ENCODE results near the gene RGS11. TPM values are rescaled to one million over a fixed set of nuclear protein-coding genes. Genes with fewer than 3 reads are reported as not detected.

The RGS11 gene
- 2.7 and 4.6 TPM in 2 replicates for total RNA-seq

DNA sequence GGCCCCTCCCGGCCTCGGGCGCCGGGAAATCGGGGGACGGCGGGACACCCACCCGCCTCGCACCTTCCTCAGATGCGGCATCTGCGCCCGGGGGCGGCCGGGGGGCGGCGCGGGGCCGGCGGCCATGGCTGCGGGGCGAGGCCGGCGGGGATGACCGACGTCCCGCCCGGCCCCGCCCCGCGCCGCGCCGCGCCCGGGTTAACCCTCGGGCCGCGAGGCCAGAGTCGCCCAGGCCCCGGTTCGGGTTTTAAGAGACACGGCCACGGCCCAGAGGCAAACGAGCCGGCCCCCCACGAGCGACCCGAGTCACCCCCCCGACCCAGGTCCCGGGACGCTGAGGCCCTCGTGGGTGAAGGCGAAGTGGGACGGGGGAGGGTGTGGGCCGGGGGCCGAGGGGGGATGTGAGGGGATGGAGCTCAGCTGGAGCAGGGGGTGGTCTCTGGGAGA is at the start of gene RGS11:
TSS of gene RGS11 (minus strand) at position 159 of the 447 bp plus-strand sequence. CDS start at position 126, 33 bp downstream.
- DNase-seq (ENCODE audit: low read depth, low spot score): no peak

GRCh38 chr16:324451-325334 is 48.9 kb upstream of the RGS11 start:
- DNase-seq (ENCODE audit: low read depth, low spot score): no peak

DNA sequence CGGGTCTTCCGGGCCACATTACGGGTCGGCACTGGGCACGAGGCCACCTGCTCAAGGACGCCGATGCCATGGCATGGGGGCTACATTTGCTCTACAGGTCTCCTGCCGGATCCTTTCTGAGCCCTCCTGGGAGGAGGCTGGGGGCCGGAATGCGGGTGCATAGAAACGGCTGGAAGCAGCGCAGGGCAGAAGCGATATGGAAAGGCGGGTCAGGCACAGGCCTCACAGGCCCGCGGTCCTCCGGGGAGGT is 48.4 kb upstream of the RGS11 start:
- DNase-seq (ENCODE audit: low read depth, low spot score): no peak

DNA sequence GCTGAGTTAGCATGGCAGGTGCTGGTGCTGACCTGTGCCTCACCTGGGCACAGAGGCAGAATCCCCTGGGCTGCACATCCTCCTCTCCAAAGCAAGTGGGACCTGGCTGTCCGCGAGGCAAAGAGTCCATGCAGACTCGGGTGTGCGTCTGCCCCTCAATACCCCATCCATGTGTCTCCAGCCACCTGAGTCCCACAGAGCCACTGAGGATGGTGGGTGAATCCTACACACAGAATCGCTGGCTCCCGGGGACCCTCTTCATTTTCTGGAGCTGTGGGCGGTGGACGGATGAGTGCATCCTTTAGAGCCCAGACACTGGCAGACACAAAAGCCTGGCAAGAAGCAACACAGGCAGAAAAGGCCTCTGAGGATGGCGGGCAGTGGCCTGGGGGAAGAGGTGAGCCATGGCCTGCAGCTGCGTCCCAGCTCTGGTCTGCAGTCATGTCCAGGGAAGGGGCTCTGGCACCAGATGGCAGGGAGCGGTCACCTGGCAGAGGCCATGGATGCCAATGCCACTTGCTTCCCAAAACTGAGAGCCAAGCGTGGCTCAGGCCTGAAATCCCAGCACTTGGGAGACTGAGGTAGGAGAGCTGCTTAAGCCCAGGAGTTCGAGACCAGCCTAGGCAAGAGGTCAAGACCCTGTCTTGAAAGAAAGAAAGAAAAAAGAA is 46.9 kb upstream of the RGS11 start:
- no peak for DNase-seq (ENCODE audit: low read depth, low spot score)

GRCh38 chr16:321532-321931 is 45.8 kb upstream of the RGS11 start:
- DNase-seq (ENCODE audit: low read depth, low spot score): no peak

GRCh38 chr16:320206-320605 is 44.5 kb upstream of the RGS11 start:
- no peak for DNase-seq (ENCODE audit: low read depth, low spot score)

DNA sequence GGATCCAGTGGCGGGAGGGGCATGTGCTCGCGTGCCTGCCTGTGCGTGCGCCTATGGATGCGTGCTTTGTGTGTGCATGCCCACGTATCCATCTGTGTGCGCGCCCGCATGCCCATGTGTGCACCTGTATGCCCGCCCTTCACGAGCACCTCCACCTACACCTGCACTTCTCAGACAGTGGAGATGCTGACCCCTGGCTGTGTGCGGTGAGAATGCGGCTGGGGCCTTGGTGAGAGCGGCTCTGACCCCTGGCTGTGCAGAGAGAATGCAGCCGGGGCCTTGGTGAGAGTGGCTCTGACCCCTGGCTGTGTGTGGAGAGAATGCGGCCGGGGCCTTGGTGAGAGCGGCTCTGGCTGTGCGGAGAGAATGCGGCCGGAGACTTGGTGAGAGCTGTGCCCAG is 42.9 kb upstream of the RGS11 start:
- DNase-seq (ENCODE audit: low read depth, low spot score): no peak

DNA sequence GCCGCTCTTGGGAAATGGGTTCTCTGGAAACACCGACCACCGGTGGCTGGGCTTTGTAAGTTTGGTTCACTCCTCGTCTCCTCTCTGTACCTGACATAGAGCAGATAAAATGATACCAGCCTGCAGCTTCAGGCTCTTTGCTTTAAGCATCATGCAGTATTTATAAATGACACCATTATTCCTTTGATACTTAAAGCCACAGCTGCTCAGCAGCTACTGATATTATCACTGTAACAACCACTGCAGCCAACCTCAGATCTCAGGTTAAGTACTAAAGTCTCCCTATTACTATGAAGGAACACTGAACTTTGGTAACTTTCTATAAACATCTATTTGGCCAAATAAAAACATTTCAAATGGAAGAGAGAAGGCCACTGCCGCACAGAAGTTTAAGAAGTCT is 41.8 kb upstream of the RGS11 start:
- DNase-seq (ENCODE audit: low read depth, low spot score): no peak

GRCh38 chr16:316741-317464 is 41.2 kb upstream of the RGS11 start:
- no peak for DNase-seq (ENCODE audit: low read depth, low spot score)

DNA sequence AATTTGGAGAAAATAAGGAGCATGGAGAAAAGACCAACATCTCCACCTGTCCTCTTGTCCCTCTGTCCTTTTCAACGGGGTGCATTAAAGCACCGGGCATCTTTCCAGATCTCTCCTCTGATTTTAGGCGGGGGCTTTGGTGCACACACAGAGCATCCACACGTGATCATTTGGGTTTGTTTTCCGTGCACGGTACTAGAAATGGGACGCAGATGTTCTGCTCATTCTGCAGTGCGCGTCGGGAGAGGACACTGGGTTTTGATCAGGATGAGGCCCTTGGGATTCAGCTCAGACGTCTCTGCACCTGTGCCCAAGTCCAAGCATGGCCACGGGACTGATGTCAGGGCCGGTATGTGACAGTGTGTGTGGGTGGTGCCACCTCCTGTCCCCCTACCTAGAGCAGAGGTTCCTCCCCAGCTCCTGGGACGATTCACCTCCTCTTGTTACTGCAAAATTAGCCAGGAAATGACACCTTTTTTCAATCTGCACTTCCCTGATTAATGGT is 39.1 kb upstream of the RGS11 start:
- DNase-seq (ENCODE audit: low read depth, low spot score): no peak

DNA sequence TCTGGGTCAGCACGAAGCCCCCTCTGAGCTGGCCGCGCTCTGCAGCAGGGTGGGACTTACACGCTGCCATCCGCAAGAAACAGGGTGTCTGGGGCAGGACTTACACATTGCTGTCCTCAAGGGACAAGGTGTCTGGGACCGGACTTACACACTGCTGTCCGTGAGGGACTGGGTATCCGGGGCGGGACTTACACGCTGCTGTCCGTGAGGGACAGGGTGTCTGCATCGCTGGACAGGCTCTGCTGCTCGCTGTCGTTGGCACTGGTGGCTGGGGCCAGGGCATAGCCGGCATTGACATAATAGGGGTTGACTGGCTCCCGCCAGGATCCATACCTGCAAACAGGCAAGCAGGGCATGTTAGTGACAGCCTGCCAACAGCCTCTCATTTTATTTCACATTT is 38.6 kb upstream of the RGS11 start:
- DNase-seq (ENCODE audit: low read depth, low spot score): no peak

GRCh38 chr16:311725-312124 is 36.0 kb upstream of the RGS11 start:
- no peak for DNase-seq (ENCODE audit: low read depth, low spot score)

DNA sequence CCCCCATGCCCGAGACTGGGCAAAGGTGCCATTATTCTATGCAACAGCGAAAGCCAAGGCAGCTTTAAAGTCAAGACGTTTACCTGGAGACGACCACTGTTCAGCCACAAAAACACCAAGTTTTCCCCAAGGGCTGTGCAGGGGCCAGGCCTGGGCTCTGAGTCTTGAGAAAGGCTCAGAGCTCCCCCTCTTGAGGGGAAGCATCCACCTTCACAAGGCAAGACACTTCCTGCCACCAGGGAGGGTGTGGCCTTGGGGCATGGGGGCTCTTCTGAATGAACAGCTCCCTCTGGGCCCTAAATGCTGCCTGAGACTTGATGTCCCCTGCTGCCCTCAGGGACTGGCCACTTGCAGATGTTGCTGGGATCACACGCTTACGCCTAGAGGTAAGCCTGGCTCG is 33.7 kb upstream of the RGS11 start:
- no peak for DNase-seq (ENCODE audit: low read depth, low spot score)

DNA sequence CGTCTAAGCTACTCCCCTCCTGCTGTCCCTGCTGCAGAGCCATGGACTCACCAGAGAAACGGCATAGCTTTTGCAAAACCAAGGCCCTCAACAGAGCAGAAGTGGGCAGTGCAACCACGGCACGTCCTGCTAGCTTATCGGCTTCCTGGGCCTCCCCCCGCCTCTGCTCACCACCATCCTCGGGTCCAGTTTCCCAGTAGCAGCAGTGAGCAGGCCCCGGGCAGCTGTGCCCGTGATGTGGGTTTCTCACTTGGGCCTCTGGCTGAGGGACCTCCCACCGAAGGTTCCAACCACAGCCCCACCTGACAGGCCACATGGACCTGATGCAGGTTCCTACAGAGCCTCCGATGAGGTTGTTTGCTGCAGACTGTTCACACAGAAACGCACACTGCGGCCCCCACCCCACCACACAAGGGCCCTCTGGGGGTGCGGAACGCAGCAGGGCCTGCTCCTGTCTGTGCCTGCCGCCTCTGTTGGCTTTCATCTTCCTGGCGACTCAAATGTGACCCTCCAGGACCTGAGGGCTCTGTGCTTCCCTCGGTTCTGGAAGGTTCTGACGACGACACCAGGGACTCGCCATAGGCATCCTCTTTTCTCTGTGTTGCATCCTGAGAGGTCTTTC is 32.1 kb upstream of the RGS11 start:
- no peak for DNase-seq (ENCODE audit: low read depth, low spot score)

GRCh38 chr16:306911-307370 is 31.2 kb upstream of the RGS11 start:
- no peak for DNase-seq (ENCODE audit: low read depth, low spot score)

DNA sequence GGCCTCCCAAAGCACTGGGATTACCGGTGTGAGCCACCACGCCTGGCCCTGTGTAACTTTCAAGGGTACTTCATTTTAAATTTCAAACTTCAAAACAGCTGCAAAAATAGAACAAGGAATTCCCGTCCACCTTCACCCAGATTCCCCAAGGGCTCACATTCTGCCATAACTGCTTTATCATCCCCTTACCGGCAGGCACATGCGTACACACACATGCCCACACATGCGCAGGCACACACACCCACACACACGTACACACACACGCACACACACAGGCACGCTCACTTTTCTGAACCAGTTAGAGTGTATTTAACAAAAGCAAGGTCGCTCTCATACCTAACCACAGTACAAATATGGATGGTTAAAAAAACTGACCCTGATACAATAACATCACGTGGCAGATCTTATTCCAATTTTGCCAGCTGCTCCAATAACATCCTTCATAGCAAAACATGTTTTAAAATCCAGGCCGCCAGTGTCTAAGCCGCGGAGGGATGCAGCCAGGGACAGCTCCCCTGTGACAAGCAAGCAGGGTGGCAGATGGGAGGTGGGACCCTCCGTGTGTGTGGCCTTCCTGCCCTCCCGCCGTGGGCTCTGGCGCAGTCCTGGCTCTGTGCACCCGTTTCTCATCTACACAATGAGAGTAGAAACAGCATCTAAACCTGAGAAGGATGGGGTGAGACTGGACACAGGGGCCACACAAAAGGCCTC is 30.3 kb upstream of the RGS11 start:
- DNase-seq (ENCODE audit: low read depth, low spot score): no peak

GRCh38 chr16:303760-304505 is 28.2 kb upstream of the RGS11 start:
- DNase-seq (ENCODE audit: low read depth, low spot score): no peak

DNA sequence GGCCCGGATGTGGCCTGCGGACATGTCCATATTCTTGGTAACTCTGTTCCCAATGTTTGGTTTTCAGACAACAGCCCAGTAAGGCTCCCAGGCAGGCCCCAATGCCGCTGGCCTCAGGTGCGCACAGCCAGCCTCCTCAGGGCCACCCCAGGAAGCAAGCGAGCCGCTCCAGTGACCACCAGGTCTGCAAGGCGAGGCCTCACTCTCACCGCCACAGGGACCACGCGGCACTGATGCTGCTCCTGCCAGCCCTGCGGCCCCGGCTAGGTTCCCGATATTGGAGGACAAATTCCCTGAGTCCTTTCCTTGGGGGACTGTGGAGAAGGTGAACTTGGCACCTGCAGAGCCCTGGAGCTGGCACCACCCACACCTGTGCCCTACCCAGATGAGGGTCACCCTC is 26.2 kb upstream of the RGS11 start:
- no peak for DNase-seq (ENCODE audit: low read depth, low spot score)

DNA sequence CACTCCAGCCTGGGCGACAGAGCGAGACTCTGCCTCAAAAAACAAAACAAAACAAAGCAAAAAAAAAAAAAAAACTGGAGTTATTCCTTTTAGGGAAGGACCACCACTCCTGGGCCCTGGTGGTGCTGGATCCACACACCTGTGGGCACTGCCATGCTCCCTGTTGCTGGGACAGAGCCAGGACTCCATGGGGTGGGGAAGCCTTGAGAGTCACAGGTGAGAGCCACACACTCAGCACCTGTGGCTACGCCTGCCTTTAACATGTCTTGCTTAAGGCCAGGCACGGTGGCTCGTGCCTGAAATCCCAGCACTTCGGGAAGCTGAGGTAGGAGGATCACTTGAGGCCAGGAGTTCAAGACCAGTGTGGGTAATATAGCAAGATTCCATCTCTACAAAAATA is 25.5 kb upstream of the RGS11 start:
- no peak for DNase-seq (ENCODE audit: low read depth, low spot score)

DNA sequence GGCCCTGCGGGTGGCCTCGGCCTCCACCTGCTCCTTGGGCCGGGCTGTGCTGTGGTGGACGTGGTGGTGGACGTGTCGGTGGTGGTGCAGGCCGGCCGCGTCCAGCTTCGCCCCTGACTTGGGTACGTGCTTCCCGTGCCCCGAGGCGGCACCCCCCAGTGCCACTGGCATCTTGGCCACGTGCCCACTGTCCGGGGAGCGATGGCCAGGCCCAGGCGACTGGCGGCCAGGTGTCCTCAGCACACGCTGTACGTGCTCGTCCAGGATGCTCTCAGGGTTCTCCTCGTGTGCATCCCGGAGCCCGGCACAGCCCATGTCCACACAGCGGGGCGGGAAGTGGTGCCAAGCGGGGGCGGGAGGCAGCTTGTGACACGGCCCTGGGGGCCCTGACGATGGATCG is 22.1 kb upstream of the RGS11 start:
- no peak for DNase-seq (ENCODE audit: low read depth, low spot score)

Measured in pulmonary artery endothelial cell (primary cell).